Measurements from ENCODE around the gene NDUFAF2. TPM values are rescaled to one million over a fixed set of nuclear protein-coding genes. Genes with fewer than 3 reads are reported as not detected.

Gene NDUFAF2
- total and polyA plus RNA-seq, 2 of the 13 experiments (the other 11 are each of a cell fraction or from before 2014, with no cell fraction given): 34.0 to 78.4 TPM

DNA sequence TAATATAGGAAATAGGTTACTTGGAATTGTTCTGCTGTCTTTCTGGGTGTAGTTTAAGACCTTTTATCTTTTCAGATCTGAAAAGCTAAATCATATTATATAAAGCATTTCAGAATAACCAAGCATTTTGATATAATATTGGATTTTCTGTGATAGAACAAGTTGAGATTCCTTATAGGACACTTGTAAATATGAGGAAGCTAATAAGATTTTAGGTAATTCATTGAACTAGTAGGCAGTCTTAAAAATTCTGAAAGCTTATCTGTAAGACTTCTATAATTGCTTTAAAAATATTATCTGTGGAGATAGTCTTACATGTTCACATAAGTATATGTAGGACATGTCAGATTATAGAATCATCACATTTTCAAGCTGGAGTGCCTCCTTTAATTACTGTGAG lies 114.5 kb downstream of the NDUFAF2 start (continued):
- no peak for TF ChIP-seq KLF11 (CRISPR knock-in tag; IDR thresholded peaks at IDR 0.05)
- no peak for TF ChIP-seq HMG20A (CRISPR knock-in tag; IDR thresholded peaks at IDR 0.05; ENCODE audit: borderline replicate concordance)
- TF ChIP-seq WIZ (CRISPR knock-in tag; IDR thresholded peaks at IDR 0.05): no peak
- TF ChIP-seq NR2C2 (CRISPR knock-in tag; IDR thresholded peaks at IDR 0.05; ENCODE audit: borderline replicate concordance): no peak

GRCh38 chr5:61069150-61069549 lies 124.1 kb downstream of the NDUFAF2 start:
- TF ChIP-seq PITX1 (CRISPR knock-in tag; IDR thresholded peaks at IDR 0.05) (no peak), TCF7L2 (IDR thresholded peaks at IDR 0.05; ENCODE audit: low read depth, low read length) (no peak), SRY (CRISPR knock-in tag; IDR thresholded peaks at IDR 0.05) (no peak), MTA1 (CRISPR knock-in tag; IDR thresholded peaks at IDR 0.05; ENCODE audit: borderline replicate concordance) (no peak)
- no peak overlapping the region for H3K4me3 ChIP-seq (replicated peaks in 1 of 3; ENCODE audit: insufficient read depth in 1 of 3, low read depth in 2 of 3, low read length in 3 of 3)
- intact Hi-C loops (cut with micrococcal nuclease; ENCODE audit: unreplicated experiment) (no loop called here), in situ Hi-C loops (cut with HindIII; ENCODE audit: extremely low pct_ligation_motif_present, low pct_unique_long_range_greater_than_20kb) (loop anchor here (25.0 kb wide), 1 partner anchor 593 kb away; no protein-coding TSS in a partner anchor)
- POLR2A ChIA-PET: no interaction called here
- H4K20me1 ChIP-seq (ENCODE audit: insufficient read depth, low read length): 0 out of 2 replicates have a peak, but pooled peaks cover 4% of the 10 kb centered on the region
- no TSS peak for BruUV-seq (replicated peaks)
- ATAC-seq (no peak), FAIRE-seq (no peak), DNase-seq (ENCODE audit: low spot score) (no peak)
- H3K36me3 ChIP-seq (replicated peaks in 1 of 2; ENCODE audit: control insufficient read depth in 1 of 2, insufficient read depth in 2 of 2, low read length in 2 of 2): no peaks in the 10 kb centered on the region
- no peak overlapping the region for H3K27ac ChIP-seq (ENCODE audit: extremely low read length, insufficient read depth, low read length)
- H2AFZ ChIP-seq (ENCODE audit: low read length): no peak overlapping the region
- no peak overlapping the region for H3K4me2 ChIP-seq (ENCODE audit: low read depth, low read length)
- no peaks in the 10 kb centered on the region for H3K27me3 ChIP-seq (ENCODE audit: control insufficient read depth in 1 of 2, insufficient read depth in 2 of 2, low read length in 2 of 2)
- no peaks in the 10 kb centered on the region for H3K9me3 ChIP-seq (ENCODE audit: low read length)
- CTCF ChIA-PET (ENCODE audit: low intra/inter-chr PET ratio, low total read pairs): no interaction called here
- no peak overlapping the region for H3K9ac ChIP-seq (ENCODE audit: insufficient read depth, low read depth, low read length)
- no peaks in the 10 kb centered on the region for H3K79me2 ChIP-seq (ENCODE audit: insufficient read depth, low read length)
- no peaks in the 10 kb centered on the region for H3K4me1 ChIP-seq (ENCODE audit: insufficient read depth, low read length)

DNA sequence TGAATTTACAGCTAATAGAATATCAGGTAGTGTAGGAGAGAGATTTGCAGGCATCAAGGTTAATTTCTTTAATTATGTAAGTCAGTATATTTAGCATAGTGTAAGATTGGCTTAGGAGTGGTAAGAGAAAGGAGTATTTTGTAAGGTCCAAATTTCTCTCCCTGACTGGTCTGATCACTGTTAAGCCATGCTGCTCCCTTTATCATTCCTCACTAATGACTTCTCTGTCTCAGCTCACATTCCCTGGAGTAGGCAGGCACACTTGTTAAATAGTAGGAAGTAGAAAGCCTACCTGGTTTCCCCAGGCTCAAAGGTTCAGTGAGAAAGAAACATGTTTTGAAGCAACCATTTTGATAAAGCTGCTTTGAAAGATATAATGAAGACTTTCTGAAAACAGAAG lies 126.5 kb downstream of the NDUFAF2 start:
- Histone ChIP-seq H3K9me3 (ENCODE audit: low read length) (no peaks in the 10 kb centered on the region), H3K79me2 (ENCODE audit: insufficient read depth, low read length) (no peaks in the 10 kb centered on the region), H3K4me1 (ENCODE audit: insufficient read depth, low read length) (no peaks in the 10 kb centered on the region), H2AFZ (ENCODE audit: low read length) (no peak overlapping the region), H3K27me3 (ENCODE audit: control insufficient read depth in 1 of 2, insufficient read depth in 2 of 2, low read length in 2 of 2) (no peaks in the 10 kb centered on the region), H3K4me2 (ENCODE audit: low read depth, low read length) (no peak overlapping the region), H3K27ac (ENCODE audit: extremely low read length, insufficient read depth, low read length) (no peak overlapping the region), H3K9ac (ENCODE audit: insufficient read depth, low read depth, low read length) (no peak overlapping the region), H3K36me3 (replicated peaks in 1 of 2; ENCODE audit: control insufficient read depth in 1 of 2, insufficient read depth in 2 of 2, low read length in 2 of 2) (0 out of 5 replicates have a peak, but pooled peaks cover 0 to 3% of the 10 kb centered on the region in 2 experiments), H4K20me1 (ENCODE audit: insufficient read depth, low read length) (0 out of 2 replicates have a peak, but pooled peaks cover 4% of the 10 kb centered on the region), H3K4me3 (replicated peaks in 1 of 3; ENCODE audit: insufficient read depth in 1 of 3, low read depth in 2 of 3, low read length in 3 of 3) (no peak overlapping the region)
- no peak for DNase-seq (ENCODE audit: low spot score)
- intact Hi-C loops (cut with micrococcal nuclease; ENCODE audit: unreplicated experiment): no loop called here
- no peak for ATAC-seq
- no TSS peak for BruUV-seq (replicated peaks)
- FAIRE-seq: no peak
- ChIA-PET CTCF (ENCODE audit: low intra/inter-chr PET ratio, low total read pairs) (no interaction called here), POLR2A (no interaction called here)
- in situ Hi-C loops (cut with HindIII; ENCODE audit: extremely low pct_ligation_motif_present, low pct_unique_long_range_greater_than_20kb): loop anchor here (25.0 kb wide), 1 partner anchor 591 kb away; no protein-coding TSS in a partner anchor
- no peak for TF ChIP-seq ZNF570 (CRISPR knock-in tag; IDR thresholded peaks at IDR 0.05; ENCODE audit: borderline replicate concordance)
- no peak for TF ChIP-seq AHR (CRISPR knock-in tag; IDR thresholded peaks at IDR 0.05)
- TF ChIP-seq JDP2 (CRISPR knock-in tag; IDR thresholded peaks at IDR 0.05; ENCODE audit: borderline replicate concordance): no peak
- TF ChIP-seq CHD2 (IDR thresholded peaks at IDR 0.05; ENCODE audit: low read depth, low read length): no peak
- no peak for TF ChIP-seq WIZ (CRISPR knock-in tag; IDR thresholded peaks at IDR 0.05)
- TF ChIP-seq ZSCAN22 (CRISPR knock-in tag; IDR thresholded peaks at IDR 0.05): no peak
- no peak for TF ChIP-seq MED1 (CRISPR knock-in tag; IDR thresholded peaks at IDR 0.05)
- no peak for TF ChIP-seq ATF4 (CRISPR knock-in tag; IDR thresholded peaks at IDR 0.05)
- no peak for TF ChIP-seq ARID3A (IDR thresholded peaks at IDR 0.05; ENCODE audit: low read depth, low read length)
- TF ChIP-seq ZC3H13 (CRISPR knock-in tag; IDR thresholded peaks at IDR 0.05): no peak
- TF ChIP-seq NFYC (CRISPR knock-in tag; IDR thresholded peaks at IDR 0.05): no peak
